SK-N-SH treated with all-trans-retinoic acid at 6 μM for 48 hours (cell line): ENCODE measurements around the gene MCOLN3.

Source experiments
- ATAC-seq: fragments of 200-7000 bp; cut with Tn5 transposase; 3 replicates; pipeline ENCODE4 v1.9.1; 2020; ENCODE audit warnings: mild to moderate bottlenecking, moderate library complexity
- ARNTL ChIP-seq: fragments of 450-650 bp; formaldehyde crosslinking; IDR thresholded peaks from 2 replicates; pipeline ENCODE4 v1.5.0; 2020; ENCODE audit warnings: low read depth, mild to moderate bottlenecking, moderate library complexity, borderline replicate concordance
- BACH2 ChIP-seq: fragments of 250-450 bp; sonication (Bioruptor Pico); IDR thresholded peaks from 2 replicates; pipeline ENCODE4 v1.9.0; 2021; ENCODE audit warnings: mild to moderate bottlenecking, borderline replicate concordance
- CSDC2 ChIP-seq: fragments of 250-450 bp; sonication (Bioruptor Pico); IDR thresholded peaks from 2 replicates; pipeline ENCODE4 v1.5.0; 2020; ENCODE audit warnings: mild to moderate bottlenecking, moderate library complexity
- ESRRG ChIP-seq: fragments of 250-450 bp; sonication (Bioruptor Pico); IDR thresholded peaks from 2 replicates; pipeline ENCODE4 v1.6.1; 2021; ENCODE audit warnings: mild to moderate bottlenecking
- GLIS3 ChIP-seq: fragments of 250-450 bp; sonication (Bioruptor Pico); IDR thresholded peaks from 2 replicates; pipeline ENCODE4 v1.5.0; 2020; ENCODE audit warnings: mild to moderate bottlenecking, moderate library complexity
- ISL1 ChIP-seq: fragments of 250-450 bp; sonication (Bioruptor Pico); IDR thresholded peaks from 2 replicates; pipeline ENCODE4 v2.1.2; 2022; ENCODE audit warnings: mild to moderate bottlenecking, moderate library complexity
- OSR1 ChIP-seq: fragments of 250-450 bp; sonication (Bioruptor Pico); IDR thresholded peaks from 2 replicates; pipeline ENCODE4 v1.8.0; 2022; ENCODE audit warnings: moderate library complexity, mild to moderate bottlenecking, inconsistent platforms
- PPARA ChIP-seq: fragments of 250-450 bp; sonication (Bioruptor Pico); IDR thresholded peaks from 2 replicates; pipeline ENCODE4 v1.5.0; 2020; ENCODE audit warnings: mild to moderate bottlenecking, borderline replicate concordance
- RARB ChIP-seq: fragments of 250-450 bp; sonication (Bioruptor Pico); IDR thresholded peaks from 2 replicates; pipeline ENCODE4 v1.8.0; 2021; ENCODE audit warnings: mild to moderate bottlenecking, moderate library complexity
- SNAI2 ChIP-seq: fragments of 250-450 bp; sonication (Bioruptor Pico); IDR thresholded peaks from 2 replicates; pipeline ENCODE4 v1.5.0; 2020; ENCODE audit warnings: mild to moderate bottlenecking, moderate library complexity
- TCF4 ChIP-seq: fragments of 250-450 bp; sonication (Bioruptor Pico); IDR thresholded peaks from 2 replicates; pipeline ENCODE4 v1.8.0; 2021; ENCODE audit warnings: mild to moderate bottlenecking, moderate library complexity, borderline replicate concordance
- TOX ChIP-seq: fragments of 250-450 bp; sonication (Bioruptor Pico); IDR thresholded peaks from 2 replicates; pipeline ENCODE4 v1.8.0; 2021; ENCODE audit warnings: mild to moderate bottlenecking, moderate library complexity, borderline replicate concordance
- ZC3H10 ChIP-seq: fragments of 250-450 bp; sonication (Bioruptor Pico); IDR thresholded peaks from 2 replicates; pipeline ENCODE4 v1.5.1; 2021; ENCODE audit warnings: mild to moderate bottlenecking, moderate library complexity
- ZFP3 ChIP-seq: fragments of 250-450 bp; sonication (Bioruptor Pico); IDR thresholded peaks from 2 replicates; pipeline ENCODE4 v1.5.0; 2020; ENCODE audit warnings: mild to moderate bottlenecking, moderate library complexity
- ZFP30 ChIP-seq: fragments of 450-650 bp; formaldehyde crosslinking; IDR thresholded peaks from 2 replicates; pipeline ENCODE4 v1.5.0; 2022; ENCODE audit warnings: mild to moderate bottlenecking, moderate library complexity
- ZNF565 ChIP-seq: fragments of 450-650 bp; formaldehyde crosslinking; conservative IDR thresholded peaks from 2 replicates; pipeline ENCODE4 v1.5.0; 2020; ENCODE audit warnings: low read depth, mild to moderate bottlenecking, moderate library complexity
- ZNF70 ChIP-seq: fragments of 450-650 bp; formaldehyde crosslinking; IDR thresholded peaks from 2 replicates; pipeline ENCODE4 v1.5.0; 2020; ENCODE audit warnings: mild to moderate bottlenecking, moderate library complexity
- ZNF8 ChIP-seq: fragments of 450-650 bp; formaldehyde crosslinking; IDR thresholded peaks from 2 replicates; pipeline ENCODE4 v1.5.0; 2020; ENCODE audit warnings: mild to moderate bottlenecking, moderate library complexity
- TF ChIP-seq, protein P1 (sequence below): fragments of 250-450 bp; sonication (Bioruptor Pico); IDR thresholded peaks from 2 replicates; pipeline ENCODE4 v1.5.0; 2020; ENCODE audit warnings: mild to moderate bottlenecking, moderate library complexity
- TF ChIP-seq, protein P2 (sequence below): fragments of 250-450 bp; sonication (Bioruptor Pico); IDR thresholded peaks from 2 replicates; pipeline ENCODE4 v1.5.1; 2021; ENCODE audit warnings: mild to moderate bottlenecking, moderate library complexity
- TF ChIP-seq, protein P3 (sequence below): fragments of 250-450 bp; sonication (Bioruptor Pico); IDR thresholded peaks from 2 replicates; pipeline ENCODE4 v1.8.0; 2021; ENCODE audit warnings: low read depth, mild to moderate bottlenecking, moderate library complexity, borderline replicate concordance
- TF ChIP-seq, protein P4 (sequence below): fragments of 250-450 bp; sonication (Bioruptor Pico); IDR thresholded peaks from 2 replicates; pipeline ENCODE4 v1.5.1; 2020; ENCODE audit warnings: low read depth, mild to moderate bottlenecking, moderate library complexity

Gene MCOLN3

DNA sequence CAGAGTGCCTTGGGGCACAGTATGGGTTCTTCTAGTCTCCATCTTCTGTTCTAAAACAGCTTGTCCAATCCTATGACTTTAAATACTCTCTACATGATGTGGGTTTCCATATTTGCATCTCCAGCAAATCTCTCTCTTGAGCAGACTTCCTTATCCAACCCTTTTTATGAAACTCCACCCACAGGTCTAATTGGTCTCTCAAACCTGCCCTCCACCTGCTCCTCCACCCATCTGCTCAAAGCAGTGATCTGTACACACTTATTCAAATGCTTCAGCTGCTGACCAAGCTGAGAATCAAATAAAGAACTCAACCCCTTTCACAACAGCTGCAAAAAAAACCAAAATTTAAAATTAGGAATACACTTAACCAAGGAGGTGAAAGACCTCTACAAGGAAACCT, 62.9 kb downstream of the MCOLN3 start:
- TF ChIP-seq, protein P1, sequence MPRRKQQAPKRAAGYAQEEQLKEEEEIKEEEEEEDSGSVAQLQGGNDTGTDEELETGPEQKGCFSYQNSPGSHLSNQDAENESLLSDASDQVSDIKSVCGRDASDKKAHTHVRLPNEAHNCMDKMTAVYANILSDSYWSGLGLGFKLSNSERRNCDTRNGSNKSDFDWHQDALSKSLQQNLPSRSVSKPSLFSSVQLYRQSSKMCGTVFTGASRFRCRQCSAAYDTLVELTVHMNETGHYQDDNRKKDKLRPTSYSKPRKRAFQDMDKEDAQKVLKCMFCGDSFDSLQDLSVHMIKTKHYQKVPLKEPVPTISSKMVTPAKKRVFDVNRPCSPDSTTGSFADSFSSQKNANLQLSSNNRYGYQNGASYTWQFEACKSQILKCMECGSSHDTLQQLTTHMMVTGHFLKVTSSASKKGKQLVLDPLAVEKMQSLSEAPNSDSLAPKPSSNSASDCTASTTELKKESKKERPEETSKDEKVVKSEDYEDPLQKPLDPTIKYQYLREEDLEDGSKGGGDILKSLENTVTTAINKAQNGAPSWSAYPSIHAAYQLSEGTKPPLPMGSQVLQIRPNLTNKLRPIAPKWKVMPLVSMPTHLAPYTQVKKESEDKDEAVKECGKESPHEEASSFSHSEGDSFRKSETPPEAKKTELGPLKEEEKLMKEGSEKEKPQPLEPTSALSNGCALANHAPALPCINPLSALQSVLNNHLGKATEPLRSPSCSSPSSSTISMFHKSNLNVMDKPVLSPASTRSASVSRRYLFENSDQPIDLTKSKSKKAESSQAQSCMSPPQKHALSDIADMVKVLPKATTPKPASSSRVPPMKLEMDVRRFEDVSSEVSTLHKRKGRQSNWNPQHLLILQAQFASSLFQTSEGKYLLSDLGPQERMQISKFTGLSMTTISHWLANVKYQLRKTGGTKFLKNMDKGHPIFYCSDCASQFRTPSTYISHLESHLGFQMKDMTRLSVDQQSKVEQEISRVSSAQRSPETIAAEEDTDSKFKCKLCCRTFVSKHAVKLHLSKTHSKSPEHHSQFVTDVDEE: no peak
- TF ChIP-seq ESRRG (CRISPR knock-in tag): no peak
- TF ChIP-seq ZC3H10: no peak
- no peak for TF ChIP-seq ARNTL
- TF ChIP-seq ISL1 (CRISPR knock-in tag): no peak
- TF ChIP-seq ZNF70 (CRISPR knock-in tag): no peak
- no peak for ATAC-seq

DNA sequence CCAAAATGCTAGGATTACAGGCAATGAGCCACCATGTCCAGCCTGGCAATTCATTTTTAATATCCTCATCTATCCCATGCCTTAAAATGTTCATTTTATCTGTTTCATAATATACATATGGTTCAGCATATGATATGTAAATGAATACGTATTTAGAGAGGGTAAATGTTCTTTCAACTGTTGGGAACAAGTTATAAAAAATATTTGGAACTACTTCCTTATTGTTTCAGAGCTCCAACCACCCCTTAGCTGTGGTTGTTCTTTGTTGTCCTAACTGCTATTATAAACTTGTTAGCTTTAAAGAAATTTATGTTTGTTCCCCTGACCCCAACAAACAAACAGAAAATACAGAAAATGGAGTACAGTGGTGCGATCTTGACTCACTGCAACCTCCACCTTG, 65.9 kb downstream of the MCOLN3 start:
- ATAC-seq: no peak
- TF ChIP-seq BACH2 (CRISPR knock-in tag) (no peak), ZFP3 (CRISPR knock-in tag) (no peak), ESRRG (CRISPR knock-in tag) (no peak), RARB (CRISPR knock-in tag) (no peak)
- TF ChIP-seq, protein P1: no peak
- TF ChIP-seq, all 23 proteins: peak for 0

DNA sequence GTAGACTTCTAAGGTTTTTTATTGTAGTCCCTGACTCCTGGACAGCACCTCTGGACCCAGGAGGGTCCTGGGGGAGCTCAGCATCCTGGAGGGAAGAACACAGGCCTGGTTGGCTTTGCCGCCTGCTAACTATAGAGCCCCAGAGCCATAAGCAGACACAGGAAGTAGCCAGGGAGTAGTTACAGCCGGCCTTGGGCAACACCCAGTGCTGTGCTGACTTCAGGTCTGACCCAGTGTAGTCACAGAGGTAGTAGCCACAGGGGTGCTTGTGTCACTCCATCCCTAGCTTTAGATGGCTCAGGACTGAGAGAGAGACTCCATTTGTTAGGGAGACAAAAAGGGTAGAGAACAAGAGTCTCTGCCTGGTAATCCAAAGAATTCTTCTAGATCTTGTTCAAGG, 73.3 kb downstream of the MCOLN3 start:
- TF ChIP-seq, protein P1: no peak
- TF ChIP-seq ZNF8 (no peak), BACH2 (CRISPR knock-in tag) (no peak), ISL1 (CRISPR knock-in tag) (no peak), GLIS3 (CRISPR knock-in tag) (no peak), OSR1 (no peak), ESRRG (CRISPR knock-in tag) (no peak), PPARA (no peak), TCF4 (no peak), CSDC2 (CRISPR knock-in tag) (no peak), RARB (CRISPR knock-in tag) (no peak), SNAI2 (CRISPR knock-in tag) (no peak), ZNF565 (no peak), ZC3H10 (no peak), ZFP30 (CRISPR knock-in tag) (no peak), ARNTL (no peak), TOX (CRISPR knock-in tag) (no peak)
- TF ChIP-seq, protein P2, sequence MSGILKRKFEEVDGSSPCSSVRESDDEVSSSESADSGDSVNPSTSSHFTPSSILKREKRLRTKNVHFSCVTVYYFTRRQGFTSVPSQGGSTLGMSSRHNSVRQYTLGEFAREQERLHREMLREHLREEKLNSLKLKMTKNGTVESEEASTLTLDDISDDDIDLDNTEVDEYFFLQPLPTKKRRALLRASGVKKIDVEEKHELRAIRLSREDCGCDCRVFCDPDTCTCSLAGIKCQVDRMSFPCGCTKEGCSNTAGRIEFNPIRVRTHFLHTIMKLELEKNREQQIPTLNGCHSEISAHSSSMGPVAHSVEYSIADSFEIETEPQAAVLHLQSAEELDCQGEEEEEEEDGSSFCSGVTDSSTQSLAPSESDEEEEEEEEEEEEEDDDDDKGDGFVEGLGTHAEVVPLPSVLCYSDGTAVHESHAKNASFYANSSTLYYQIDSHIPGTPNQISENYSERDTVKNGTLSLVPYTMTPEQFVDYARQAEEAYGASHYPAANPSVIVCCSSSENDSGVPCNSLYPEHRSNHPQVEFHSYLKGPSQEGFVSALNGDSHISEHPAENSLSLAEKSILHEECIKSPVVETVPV: no peak
- TF ChIP-seq, protein P3, sequence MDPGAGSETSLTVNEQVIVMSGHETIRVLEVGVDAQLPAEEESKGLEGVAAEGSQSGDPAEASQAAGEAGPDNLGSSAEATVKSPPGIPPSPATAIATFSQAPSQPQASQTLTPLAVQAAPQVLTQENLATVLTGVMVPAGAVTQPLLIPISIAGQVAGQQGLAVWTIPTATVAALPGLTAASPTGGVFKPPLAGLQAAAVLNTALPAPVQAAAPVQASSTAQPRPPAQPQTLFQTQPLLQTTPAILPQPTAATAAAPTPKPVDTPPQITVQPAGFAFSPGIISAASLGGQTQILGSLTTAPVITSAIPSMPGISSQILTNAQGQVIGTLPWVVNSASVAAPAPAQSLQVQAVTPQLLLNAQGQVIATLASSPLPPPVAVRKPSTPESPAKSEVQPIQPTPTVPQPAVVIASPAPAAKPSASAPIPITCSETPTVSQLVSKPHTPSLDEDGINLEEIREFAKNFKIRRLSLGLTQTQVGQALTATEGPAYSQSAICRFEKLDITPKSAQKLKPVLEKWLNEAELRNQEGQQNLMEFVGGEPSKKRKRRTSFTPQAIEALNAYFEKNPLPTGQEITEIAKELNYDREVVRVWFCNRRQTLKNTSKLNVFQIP (CRISPR knock-in tag): no peak
- TF ChIP-seq, protein P4, sequence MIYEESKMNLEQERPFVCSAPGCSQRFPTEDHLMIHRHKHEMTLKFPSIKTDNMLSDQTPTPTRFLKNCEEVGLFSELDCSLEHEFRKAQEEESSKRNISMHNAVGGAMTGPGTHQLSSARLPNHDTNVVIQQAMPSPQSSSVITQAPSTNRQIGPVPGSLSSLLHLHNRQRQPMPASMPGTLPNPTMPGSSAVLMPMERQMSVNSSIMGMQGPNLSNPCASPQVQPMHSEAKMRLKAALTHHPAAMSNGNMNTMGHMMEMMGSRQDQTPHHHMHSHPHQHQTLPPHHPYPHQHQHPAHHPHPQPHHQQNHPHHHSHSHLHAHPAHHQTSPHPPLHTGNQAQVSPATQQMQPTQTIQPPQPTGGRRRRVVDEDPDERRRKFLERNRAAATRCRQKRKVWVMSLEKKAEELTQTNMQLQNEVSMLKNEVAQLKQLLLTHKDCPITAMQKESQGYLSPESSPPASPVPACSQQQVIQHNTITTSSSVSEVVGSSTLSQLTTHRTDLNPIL (CRISPR knock-in tag): no peak
- TF ChIP-seq, all 23 proteins: peak for 0
- no peak for ATAC-seq
